K562 (cell line): ENCODE results near the gene SPHKAP. TPM values are rescaled to one million over a fixed set of nuclear protein-coding genes. Genes with fewer than 3 reads are reported as not detected.

Experiments used
- ATAC-seq: fragments of 200-7000 bp; cut with Tn5 transposase; 3 replicates; pipeline ENCODE4 v1.9.1; 2020; ENCODE audit warnings: moderate library complexity
- BruUV-seq: library from RNA; stranded (reverse); fragments of 400-500 nt; replicated peaks from 2 replicates; lab custom pipeline; 2021; lab: Mats Ljungman, UMichigan
- CTCF ChIA-PET: fragments of 300-600 bp; formaldehyde crosslinking; extraction: SDS; loops from one replicate; lab custom pipeline; 2021; ENCODE audit warnings: low intra/inter-chr PET ratio; lab: Yijun Ruan, JAX
- POLR2A ChIA-PET: fragments of 300-600, 350-650 bp; sonication (Branson Sonifier 250); formaldehyde crosslinking; extraction: SDS; loops from one replicate; lab custom pipeline; 2021; ENCODE audit warnings: antibody characterized with exemption, inconsistent platforms; lab: Yijun Ruan, JAX
- DNase-seq, 4 experiments: peaks; one replicate each; pipeline versions ENCODE4 v3.0.0 to v3.0.0-alpha.2; 2011 to 2018; ENCODE audit warnings: low spot score in 3 of 4, mixed read lengths in 3 of 4; ENCODE audit errors: extremely low read depth in 1 of 4
- FAIRE-seq: peaks from 2 replicates; lab custom pipeline; 2011; peaks lifted over from hg19 to GRCh38; lab: Jason Lieb, UNC
- H2AFZ ChIP-seq: 2 replicates; pipeline ENCODE4 v1.6.0; 2011; ENCODE audit warnings: low read depth, low read length, control low read depth, inconsistent platforms
- H3K27ac ChIP-seq: fragments of 200-600 bp; 3 replicates; pipeline ENCODE4 v1.8.0; 2011; ENCODE audit warnings: low read depth, mild to moderate bottlenecking, control low read depth, inconsistent platforms, low read length, moderate library complexity, mixed read lengths; ENCODE audit errors: extremely low read depth
- H3K27me3 ChIP-seq, 2 experiments: fragments of 300-600 bp in 1 of 2; 2 replicates in 1 of 2; 3 replicates in 1 of 2; pipeline versions ENCODE4 v1.6.0 to v1.8.0; 2011; ENCODE audit warnings: inconsistent platforms in 2 of 2, low read length in 2 of 2, mild to moderate bottlenecking in 1 of 2, mixed read lengths in 1 of 2, moderate library complexity in 1 of 2; ENCODE audit not compliant: control insufficient read depth in 2 of 2, insufficient read depth in 2 of 2
- H3K36me3 ChIP-seq: fragments of 300-600 bp; 3 replicates; pipeline ENCODE4 v1.8.0; 2011; ENCODE audit warnings: mild to moderate bottlenecking, low read length, inconsistent platforms; ENCODE audit not compliant: control insufficient read depth, insufficient read depth
- H3K4me1 ChIP-seq, 2 experiments: fragments of 200-600 bp in 1 of 2; replicated peaks in 1 of 2; 2 replicates in 1 of 2; 3 replicates in 1 of 2; pipeline versions ENCODE4 v1.5.1 to v1.8.0; 2011; ENCODE audit warnings: inconsistent platforms in 2 of 2, low read length in 2 of 2, mild to moderate bottlenecking in 1 of 2, mixed read lengths in 1 of 2, moderate library complexity in 1 of 2; ENCODE audit not compliant: control insufficient read depth in 2 of 2, insufficient read depth in 2 of 2
- H3K4me2 ChIP-seq: 2 replicates; pipeline ENCODE4 v1.6.1; 2011; ENCODE audit warnings: low read length, control low read depth, inconsistent platforms, mixed read lengths; ENCODE audit not compliant: insufficient read depth
- H3K4me3 ChIP-seq: fragments of 200-600 bp; sonication (generic), shearing (Covaris generic); 2 replicates; pipeline ENCODE4 v1.5.1; 2016; ENCODE audit warnings: control low read depth, inconsistent platforms
- H3K79me2 ChIP-seq: fragments of 200-600 bp; 3 replicates; pipeline ENCODE4 v1.8.0; 2011; ENCODE audit warnings: low read length, inconsistent platforms; ENCODE audit not compliant: control insufficient read depth, insufficient read depth
- H3K9ac ChIP-seq, 2 experiments: 2 replicates each; pipeline versions ENCODE4 v1.6.0 to v1.6.1; 2011; ENCODE audit warnings: low read depth in 2 of 2, low read length in 2 of 2, control low read depth in 1 of 2, inconsistent platforms in 1 of 2, mild to moderate bottlenecking in 1 of 2, mixed read lengths in 1 of 2; ENCODE audit not compliant: insufficient read depth in 1 of 2
- H3K9me1 ChIP-seq: one replicate; pipeline ENCODE4 v1.6.0; 2011; ENCODE audit warnings: inconsistent platforms, mild to moderate bottlenecking, low read length, moderate library complexity; ENCODE audit not compliant: control insufficient read depth, insufficient read depth
- H3K9me3 ChIP-seq: replicated peaks from 2 replicates; pipeline ENCODE4 v1.5.1; 2011; ENCODE audit warnings: low read depth, low read length, inconsistent platforms; ENCODE audit not compliant: control insufficient read depth, insufficient read depth
- H4K20me1 ChIP-seq: replicated peaks from 2 replicates; pipeline ENCODE4 v1.6.1; 2011; ENCODE audit warnings: low read length, inconsistent platforms, mixed read lengths; ENCODE audit not compliant: control insufficient read depth, insufficient read depth
- ELK1 ChIP-seq: sonication (generic); formaldehyde crosslinking; IDR thresholded peaks from 2 replicates; pipeline ENCODE4 v1.8.1; 2022; ENCODE audit warnings: missing genetic modification reagents
- FOXK1 ChIP-seq: sonication (generic); formaldehyde crosslinking; IDR thresholded peaks from 2 replicates; pipeline ENCODE4 v1.8.0; 2022; ENCODE audit warnings: missing genetic modification reagents, mild to moderate bottlenecking, borderline replicate concordance
- MAX ChIP-seq: sonication (generic); formaldehyde crosslinking; IDR thresholded peaks from 2 replicates; pipeline ENCODE4 v1.9.0; 2022; ENCODE audit warnings: mild to moderate bottlenecking, missing genetic modification reagents
- RNF219 ChIP-seq: fragments of 250-450 bp; sonication (Bioruptor Pico); IDR thresholded peaks from 2 replicates; pipeline ENCODE4 v1.5.0; 2022; ENCODE audit warnings: mild to moderate bottlenecking
- SAFB ChIP-seq: fragments of 200-400 bp; formaldehyde crosslinking; IDR thresholded peaks from 2 replicates; pipeline ENCODE4 v1.6.1; 2017; ENCODE audit warnings: low read depth, low read length, borderline replicate concordance
- SMARCB1 ChIP-seq: IDR thresholded peaks from 2 replicates; pipeline ENCODE4 v1.6.1; 2011; ENCODE audit warnings: improper control_type of control experiment, low read depth; ENCODE audit not compliant: insufficient read length
- SRSF3 ChIP-seq: fragments of 200-400 bp; formaldehyde crosslinking; IDR thresholded peaks from 2 replicates; pipeline ENCODE4 v1.6.1; 2016; ENCODE audit warnings: mild to moderate bottlenecking, low read length, moderate library complexity; ENCODE audit not compliant: insufficient read depth
- WHSC1 ChIP-seq: IDR thresholded peaks from one replicate; pipeline ENCODE4 v1.6.1; 2012; ENCODE audit warnings: low read length, control low read depth, inconsistent platforms
- WGBS: fragments of 100-300 bp; shearing (Covaris generic); methylation state at CpG from one replicate; pipeline ENCODE4 v1.1.6; 2016; ENCODE audit warnings: low coverage, mixed read lengths; ENCODE audit not compliant: insufficient coverage; ENCODE audit errors: missing lambda C conversion rate; 5-methylcytosine and 5-hydroxymethylcytosine counted together
- in situ Hi-C: fragments of 300-500 bp; cut with MboI; formaldehyde crosslinking; loops from 4 replicates; pipeline ENCODE4 v1.15.0; 2018; ENCODE audit warnings: inconsistent platforms, mixed read lengths
- intact Hi-C: fragments of 100-400 bp; cut with micrococcal nuclease; formaldehyde crosslinking; loops from 2 replicates; pipeline ENCODE4 v1.14.2; 2022
- polyA plus RNA-seq, 8 experiments: library from polyadenylated mRNA; depleted of rRNA in 4 of 8; stranded (reverse) in 5 of 8; unstranded in 3 of 8; fragments of >200 nt; fragmentation: Nextera tagmentation in 2 of 8; fragmentation: Illumina TruSeq in 1 of 8; extraction: Ambion mirVana in 2 of 8; extraction: Trizol in 1 of 8; gene quantifications; 2 replicates each; pipeline versions ENCODE4 v1.2.1 to v1.2.3, GENCODE V29; 2011 to 2014; ENCODE audit warnings: inconsistent platforms in 1 of 8, missing spikeins in 1 of 8
- total RNA-seq, 7 experiments: library from RNA; depleted of rRNA in 6 of 7; stranded (reverse); fragments of >200 nt in 6 of 7; fragmentation: Illumina TruSeq in 2 of 7; extraction: Trizol in 2 of 7; gene quantifications; 2 replicates each; pipeline versions ENCODE4 v1.2.1 to v1.2.3, GENCODE V29; 2011 to 2021; ENCODE audit warnings: low replicate concordance in 1 of 7
- TF ChIP-seq, protein P1 (sequence below): sonication (generic); formaldehyde crosslinking; IDR thresholded peaks from 2 replicates; pipeline ENCODE4 v1.8.1; 2023; ENCODE audit warnings: missing genetic modification reagents, mild to moderate bottlenecking, borderline replicate concordance
- TF ChIP-seq, protein P2 (sequence below): fragments of 250-450 bp; sonication (Bioruptor Pico); IDR thresholded peaks from 2 replicates; pipeline ENCODE4 v1.4.0; 2020; ENCODE audit warnings: borderline replicate concordance

The SPHKAP gene
- total and polyA plus RNA-seq, 9 of the 15 experiments (the other 6 are each of a cell fraction or from before 2014, with no cell fraction given): not detected

- Histone ChIP-seq H3K4me3 (no peak overlapping the region), H2AFZ (no peak overlapping the region), H3K9me1 (no peaks in the 10 kb centered on the region), H3K79me2 (no peaks in the 10 kb centered on the region), H4K20me1 (no peaks in the 10 kb centered on the region), H3K4me2 (no peak overlapping the region), H3K27ac (no peak overlapping the region), H3K9me3 (no peaks in the 10 kb centered on the region), H3K4me1 (no peaks in the 10 kb centered on the region), H3K27me3 (no peaks in the 10 kb centered on the region), H3K9ac (no peak overlapping the region), H3K36me3 (no peaks in the 10 kb centered on the region)
- no peak for ATAC-seq
- intact Hi-C loops: no loop called here
- FAIRE-seq: no peak
- no TSS peak for BruUV-seq
- no peak for DNase-seq
- POLR2A ChIA-PET: no interaction called here
- WGBS: 3% methylated on average over 4 of the region's 4 CpGs
- in situ Hi-C loops: no loop called here
- CTCF ChIA-PET: no interaction called here
- TF ChIP-seq RNF219 (CRISPR knock-in tag): no peak
- TF ChIP-seq SMARCB1: no peak
- no peak for TF ChIP-seq WHSC1
- no peak for TF ChIP-seq MAX
- TF ChIP-seq, protein P1, sequence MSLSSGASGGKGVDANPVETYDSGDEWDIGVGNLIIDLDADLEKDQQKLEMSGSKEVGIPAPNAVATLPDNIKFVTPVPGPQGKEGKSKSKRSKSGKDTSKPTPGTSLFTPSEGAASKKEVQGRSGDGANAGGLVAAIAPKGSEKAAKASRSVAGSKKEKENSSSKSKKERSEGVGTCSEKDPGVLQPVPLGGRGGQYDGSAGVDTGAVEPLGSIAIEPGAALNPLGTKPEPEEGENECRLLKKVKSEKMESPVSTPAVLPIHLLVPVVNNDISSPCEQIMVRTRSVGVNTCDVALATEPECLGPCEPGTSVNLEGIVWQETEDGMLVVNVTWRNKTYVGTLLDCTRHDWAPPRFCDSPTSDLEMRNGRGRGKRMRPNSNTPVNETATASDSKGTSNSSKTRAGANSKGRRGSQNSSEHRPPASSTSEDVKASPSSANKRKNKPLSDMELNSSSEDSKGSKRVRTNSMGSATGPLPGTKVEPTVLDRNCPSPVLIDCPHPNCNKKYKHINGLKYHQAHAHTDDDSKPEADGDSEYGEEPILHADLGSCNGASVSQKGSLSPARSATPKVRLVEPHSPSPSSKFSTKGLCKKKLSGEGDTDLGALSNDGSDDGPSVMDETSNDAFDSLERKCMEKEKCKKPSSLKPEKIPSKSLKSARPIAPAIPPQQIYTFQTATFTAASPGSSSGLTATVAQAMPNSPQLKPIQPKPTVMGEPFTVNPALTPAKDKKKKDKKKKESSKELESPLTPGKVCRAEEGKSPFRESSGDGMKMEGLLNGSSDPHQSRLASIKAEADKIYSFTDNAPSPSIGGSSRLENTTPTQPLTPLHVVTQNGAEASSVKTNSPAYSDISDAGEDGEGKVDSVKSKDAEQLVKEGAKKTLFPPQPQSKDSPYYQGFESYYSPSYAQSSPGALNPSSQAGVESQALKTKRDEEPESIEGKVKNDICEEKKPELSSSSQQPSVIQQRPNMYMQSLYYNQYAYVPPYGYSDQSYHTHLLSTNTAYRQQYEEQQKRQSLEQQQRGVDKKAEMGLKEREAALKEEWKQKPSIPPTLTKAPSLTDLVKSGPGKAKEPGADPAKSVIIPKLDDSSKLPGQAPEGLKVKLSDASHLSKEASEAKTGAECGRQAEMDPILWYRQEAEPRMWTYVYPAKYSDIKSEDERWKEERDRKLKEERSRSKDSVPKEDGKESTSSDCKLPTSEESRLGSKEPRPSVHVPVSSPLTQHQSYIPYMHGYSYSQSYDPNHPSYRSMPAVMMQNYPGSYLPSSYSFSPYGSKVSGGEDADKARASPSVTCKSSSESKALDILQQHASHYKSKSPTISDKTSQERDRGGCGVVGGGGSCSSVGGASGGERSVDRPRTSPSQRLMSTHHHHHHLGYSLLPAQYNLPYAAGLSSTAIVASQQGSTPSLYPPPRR (CRISPR knock-in tag): no peak
- TF ChIP-seq SRSF3: no peak
- TF ChIP-seq, protein P2, sequence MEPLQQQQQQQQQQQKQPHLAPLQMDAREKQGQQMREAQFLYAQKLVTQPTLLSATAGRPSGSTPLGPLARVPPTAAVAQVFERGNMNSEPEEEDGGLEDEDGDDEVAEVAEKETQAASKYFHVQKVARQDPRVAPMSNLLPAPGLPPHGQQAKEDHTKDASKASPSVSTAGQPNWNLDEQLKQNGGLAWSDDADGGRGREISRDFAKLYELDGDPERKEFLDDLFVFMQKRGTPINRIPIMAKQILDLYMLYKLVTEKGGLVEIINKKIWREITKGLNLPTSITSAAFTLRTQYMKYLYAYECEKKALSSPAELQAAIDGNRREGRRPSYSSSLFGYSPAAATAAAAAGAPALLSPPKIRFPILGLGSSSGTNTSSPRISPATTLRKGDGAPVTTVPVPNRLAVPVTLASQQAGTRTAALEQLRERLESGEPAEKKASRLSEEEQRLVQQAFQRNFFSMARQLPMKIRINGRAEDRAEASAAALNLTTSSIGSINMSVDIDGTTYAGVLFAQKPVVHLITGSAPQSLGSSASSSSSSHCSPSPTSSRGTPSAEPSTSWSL (CRISPR knock-in tag): no peak
- no peak for TF ChIP-seq SAFB
- TF ChIP-seq ELK1 (CRISPR knock-in tag): no peak
- no peak for TF ChIP-seq FOXK1 (CRISPR knock-in tag)
Measured at GRCh38 chr2:228144961-228145360, 36.5 kb downstream of the SPHKAP start.
